DOHH2 (cell line): ENCODE data around the gene ZNF708.
A peak's percentile ranks its signal among the peaks of the same experiment; 100 is the strongest.

ENCODE experiments used
- H3F3A ChIP-seq: fragments of 200-600 bp; sonication (generic), shearing (Covaris generic); 2 replicates; pipeline ENCODE4 v1.6.0; 2016; ENCODE audit warnings: antibody characterized with exemption, mild to moderate bottlenecking; ENCODE audit not compliant: control insufficient read depth, insufficient read depth
- H3K27ac ChIP-seq: fragments of 200-600 bp; sonication (generic); 2 replicates; pipeline ENCODE4 v1.5.1; 2014; ENCODE audit warnings: low read depth, mild to moderate bottlenecking, low read length, moderate library complexity
- H3K27me3 ChIP-seq: fragments of 200-600 bp; sonication (generic); 2 replicates; pipeline ENCODE4 v1.6.1; 2014; ENCODE audit warnings: mild to moderate bottlenecking, low read length, mixed read lengths; ENCODE audit not compliant: control insufficient read depth
- H3K36me3 ChIP-seq: fragments of 200-600 bp; sonication (generic); 2 replicates; pipeline ENCODE4 v1.6.1; 2014; ENCODE audit warnings: mild to moderate bottlenecking, low read length, moderate library complexity, mixed read lengths; ENCODE audit not compliant: control insufficient read depth
- H3K4me1 ChIP-seq: fragments of 200-600 bp; sonication (generic); 2 replicates; pipeline ENCODE4 v1.6.1; 2014; ENCODE audit warnings: mild to moderate bottlenecking, low read length, mixed read lengths; ENCODE audit not compliant: control insufficient read depth
- H3K4me2 ChIP-seq: fragments of 200-600 bp; sonication (generic); 2 replicates; pipeline ENCODE4 v1.6.0; 2014; ENCODE audit warnings: mild to moderate bottlenecking, low read length, moderate library complexity
- H3K4me3 ChIP-seq: fragments of 200-600 bp; sonication (generic); 2 replicates; pipeline ENCODE4 v1.5.1; 2014; ENCODE audit warnings: mild to moderate bottlenecking, low read length, mixed read lengths
- H3K79me2 ChIP-seq: fragments of 200-600 bp; sonication (generic); 2 replicates; pipeline ENCODE4 v1.6.1; 2014; ENCODE audit warnings: mild to moderate bottlenecking, low read length, mixed read lengths; ENCODE audit not compliant: control insufficient read depth
- H3K9me2 ChIP-seq: fragments of 200-600 bp; sonication (generic); replicated peaks from 2 replicates; pipeline ENCODE4 v1.6.1; 2014; ENCODE audit warnings: mild to moderate bottlenecking, low read length, mixed read lengths; ENCODE audit not compliant: control insufficient read depth
- H3K9me3 ChIP-seq: fragments of 200-600 bp; sonication (generic); 2 replicates; pipeline ENCODE4 v1.6.1; 2014; ENCODE audit warnings: antibody characterized with exemption, low read length, mixed read lengths; ENCODE audit not compliant: control insufficient read depth, insufficient read depth
- H4K20me1 ChIP-seq: fragments of 200-600 bp; sonication (generic); 2 replicates; pipeline ENCODE4 v1.6.0; 2014; ENCODE audit warnings: low read depth, mild to moderate bottlenecking, antibody characterized with exemption, low read length, moderate library complexity; ENCODE audit not compliant: control insufficient read depth, insufficient read depth
- CTCF ChIP-seq: fragments of 200-600 bp; sonication (generic); IDR thresholded peaks from one replicate; pipeline ENCODE4 v1.5.1; 2014; ENCODE audit warnings: antibody characterized with exemption, mild to moderate bottlenecking, low read depth, low read length; ENCODE audit not compliant: poor library complexity, severe bottlenecking
- EZH2phosphoT487 ChIP-seq: fragments of 200-600 bp; sonication (generic); IDR thresholded peaks from 2 replicates; pipeline ENCODE4 v1.6.1; 2017; ENCODE audit warnings: borderline replicate concordance, mild to moderate bottlenecking, antibody characterized with exemption, low read length, moderate library complexity, mixed read lengths

ZNF708 gene

GRCh38 chr19:21328885-21329605 is at the start of gene ZNF708:
TSS of gene ZNF708 (minus strand) at chr19:21329410. CDS start at chr19:21329212, 198 bp downstream.
- Histone ChIP-seq H3K4me3 (peak within 1 kb of the TSS; percentile 99), H3K79me2 (peaks cover 50% of the 10 kb centered on the region), H3K9me3 (peaks cover 24% of the 10 kb centered on the region), H3K4me2 (peak within 1 kb of the TSS; percentile 81), H3K4me1 (peaks cover 15% of the 10 kb centered on the region), H4K20me1 (no peaks in the 10 kb centered on the region), H3F3A (no peaks in the 10 kb centered on the region), H3K27me3 (no peaks in the 10 kb centered on the region), H3K9me2 (no peaks in the 10 kb centered on the region), H3K36me3 (peaks cover 44% of the 10 kb centered on the region), H3K27ac (peak within 1 kb of the TSS; percentile 83)
- no peak for TF ChIP-seq EZH2phosphoT487
- TF ChIP-seq CTCF: no peak

GRCh38 chr19:21362291-21362690 is 33.1 kb upstream of the ZNF708 start:
- Histone ChIP-seq H3K79me2 (peaks cover 48% of the 10 kb centered on the region), H3F3A (no peaks in the 10 kb centered on the region), H3K9me2 (no peaks in the 10 kb centered on the region), H3K27me3 (no peaks in the 10 kb centered on the region), H3K9me3 (peaks cover 15% of the 10 kb centered on the region), H3K36me3 (peaks cover 72% of the 10 kb centered on the region), H4K20me1 (no peaks in the 10 kb centered on the region), H3K27ac (no peak overlapping the region), H3K4me1 (peaks cover 12% of the 10 kb centered on the region), H3K4me3 (no peak overlapping the region), H3K4me2 (no peak overlapping the region)
- no peak for TF ChIP-seq EZH2phosphoT487
- TF ChIP-seq CTCF: no peak

GRCh38 chr19:21358768-21359451 is 29.7 kb upstream of the ZNF708 start, which contains the start of gene ZNF738:
TSS of gene ZNF738 (plus strand) at chr19:21359000. CDS start at chr19:21359141, 141 bp downstream.
- H3K79me2 ChIP-seq: peaks cover 35% of the 10 kb centered on the region

More at GRCh38 chr19:21358768-21359451, 29.7 kb upstream of the ZNF708 start, which contains the start of gene ZNF738:
- Histone ChIP-seq H4K20me1 (no peaks in the 10 kb centered on the region), H3K4me2 (peak within 1 kb of the TSS; percentile 60), H3K4me1 (peaks cover 12% of the 10 kb centered on the region), H3K9me2 (no peaks in the 10 kb centered on the region), H3K9me3 (peaks cover 13% of the 10 kb centered on the region), H3K27me3 (no peaks in the 10 kb centered on the region), H3F3A (no peaks in the 10 kb centered on the region), H3K27ac (peak within 1 kb of the TSS; percentile 60), H3K36me3 (peaks cover 42% of the 10 kb centered on the region), H3K4me3 (peak within 1 kb of the TSS; percentile 87)
- TF ChIP-seq CTCF (no peak), EZH2phosphoT487 (no peak)
